Stimulated activated CD8-positive, alpha-beta memory T cell treated with anti-CD3 and anti-CD28 coated beads, Interleukin-7, amount 100 ng/mL, for 1 hour (primary cell): Measurements from ENCODE around the gene HES2.
"Not testable (repeated sequence)": the region's sequence is repeated elsewhere in the genome, so short reads cannot be mapped to it uniquely, and the experiment has no call there.

Source experiments
- DNase-seq, 2 donors: peaks; one replicate each; pipeline ENCODE4 v3.0.0-alpha.2; 2020; ENCODE audit warnings: low read depth in 2 of 2

The HES2 gene, protein sequence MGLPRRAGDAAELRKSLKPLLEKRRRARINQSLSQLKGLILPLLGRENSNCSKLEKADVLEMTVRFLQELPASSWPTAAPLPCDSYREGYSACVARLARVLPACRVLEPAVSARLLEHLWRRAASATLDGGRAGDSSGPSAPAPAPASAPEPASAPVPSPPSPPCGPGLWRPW

GRCh38 chr1:6419804-6420453 is at the start of gene HES2:
HES2 (minus strand) TSS chr1:6419919; CDS start chr1:6419820, 99 bp downstream.
- DNase-seq = no peak

DNA sequence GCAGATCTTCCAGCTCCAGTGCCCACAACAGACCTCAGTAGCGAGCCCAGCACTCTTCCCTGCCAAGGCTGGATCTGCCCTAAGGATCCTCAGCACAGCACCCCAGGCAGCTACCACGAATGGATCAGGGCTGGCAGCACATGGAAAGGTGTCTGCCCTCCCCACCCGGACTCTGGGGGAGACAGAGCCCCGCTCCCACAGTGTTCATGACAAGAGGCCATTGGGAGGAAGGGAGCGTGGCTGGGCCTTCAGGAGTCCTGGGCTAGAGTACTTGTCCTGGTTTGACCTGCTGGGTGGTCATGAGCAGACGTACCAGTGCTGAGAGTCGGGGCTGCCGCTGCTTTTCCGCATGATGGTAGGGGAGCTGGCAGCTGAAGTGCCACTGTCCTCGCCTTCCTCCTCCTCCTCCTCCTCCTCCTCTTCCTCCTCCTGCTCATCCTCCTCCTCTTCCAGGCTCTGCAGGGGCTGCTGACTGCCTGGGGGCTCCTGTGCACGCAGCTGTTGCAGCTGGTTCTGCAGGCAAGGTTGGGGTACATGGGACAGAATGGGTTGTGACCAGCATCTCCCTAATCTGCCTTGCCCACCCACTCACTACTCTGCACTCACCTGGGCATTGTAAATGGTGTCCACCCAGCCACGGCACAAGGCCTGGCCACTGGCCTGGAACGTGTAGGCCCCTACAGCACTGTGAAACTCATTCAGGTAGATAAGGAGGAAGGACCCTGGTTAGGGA is 49.2 kb upstream of the HES2 start:
- DNase-seq = no peak

DNA sequence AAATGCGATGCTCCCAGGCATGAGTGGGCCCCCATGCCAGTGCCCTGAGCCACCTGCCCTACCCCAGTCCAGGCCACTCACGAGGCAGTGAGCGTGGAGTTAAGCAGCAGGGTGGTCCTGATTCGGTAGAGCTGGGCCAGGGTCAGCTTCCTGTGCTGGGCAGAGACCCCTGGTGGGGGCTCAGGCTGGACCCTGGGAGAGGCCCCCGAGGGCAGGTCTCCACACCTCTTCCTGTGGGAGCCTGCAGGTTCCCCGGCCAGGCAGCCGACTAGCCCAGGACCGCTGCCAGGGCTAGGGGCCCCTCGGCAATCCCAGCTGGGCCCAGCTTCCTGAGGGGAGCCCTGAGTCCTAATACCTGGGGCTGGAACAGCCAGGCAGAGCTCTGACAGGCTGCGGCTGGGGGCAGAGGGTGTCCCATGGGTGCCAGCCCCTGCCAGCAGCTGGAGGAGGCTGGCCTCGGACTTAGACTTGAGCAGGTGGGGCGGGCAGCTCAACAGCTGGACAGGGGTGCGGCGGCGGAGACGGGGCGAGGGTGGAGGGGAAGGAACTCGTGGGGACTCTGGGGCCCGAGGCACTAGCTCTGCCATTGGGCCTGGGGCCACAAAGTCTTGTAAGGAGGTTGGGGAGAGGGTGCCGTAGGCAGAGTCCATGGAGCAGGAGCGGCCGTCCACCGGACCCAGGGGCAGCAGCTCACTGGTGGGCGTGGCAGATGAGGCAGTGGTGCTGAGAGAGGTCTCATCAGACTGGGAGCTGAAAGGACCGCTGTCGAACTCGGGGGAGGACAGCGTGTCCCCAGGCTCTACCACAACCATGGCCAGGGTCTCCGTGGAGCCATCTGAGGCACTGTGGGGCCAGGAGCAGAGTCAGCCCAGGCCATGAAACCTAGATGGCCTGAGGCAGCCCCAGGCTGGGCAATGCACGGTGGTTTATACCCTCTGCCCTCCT is 48.3 kb upstream of the HES2 start:
- DNase-seq = no peak

DNA sequence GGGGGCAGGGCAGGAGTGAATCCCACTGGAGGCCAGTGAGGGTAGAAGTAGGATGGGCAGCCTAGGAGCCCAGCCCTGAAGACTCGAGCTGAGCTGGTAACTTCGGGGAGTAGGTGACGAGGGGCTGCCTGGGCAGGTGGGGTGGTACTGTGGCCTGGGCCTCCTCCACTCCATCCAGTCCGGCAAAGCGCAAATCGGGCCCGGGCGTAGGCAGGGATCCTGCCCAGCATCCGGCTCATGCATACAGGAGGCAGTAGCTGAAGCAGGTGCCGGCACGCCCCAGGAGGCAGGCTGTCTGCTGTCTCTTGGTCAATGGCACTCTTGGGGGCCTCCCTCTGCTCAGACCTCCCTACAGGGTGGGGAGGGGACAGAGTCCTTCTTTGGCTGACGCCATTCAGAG is 47.5 kb upstream of the HES2 start:
- no peak for DNase-seq

DNA sequence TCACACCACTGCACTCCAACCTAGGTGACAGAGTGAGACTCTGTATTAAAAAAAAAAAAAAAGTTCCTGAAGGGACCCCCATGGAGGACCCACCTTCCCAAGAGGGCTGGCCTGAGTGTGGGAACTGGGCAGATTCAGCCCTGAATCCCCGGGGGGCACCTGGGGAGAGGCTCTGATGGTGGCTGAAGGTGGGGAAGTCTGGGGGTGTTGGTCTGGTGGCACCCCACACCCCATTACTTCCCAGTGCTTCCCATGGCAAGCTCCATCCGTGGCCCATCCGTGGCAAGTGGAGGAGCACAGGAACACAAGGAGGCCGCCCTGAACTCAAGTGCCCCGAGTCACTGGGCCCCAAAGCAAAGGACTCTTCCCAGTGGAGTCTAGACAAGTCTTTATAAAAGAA is 47.0 kb upstream of the HES2 start:
- no peak for DNase-seq

DNA sequence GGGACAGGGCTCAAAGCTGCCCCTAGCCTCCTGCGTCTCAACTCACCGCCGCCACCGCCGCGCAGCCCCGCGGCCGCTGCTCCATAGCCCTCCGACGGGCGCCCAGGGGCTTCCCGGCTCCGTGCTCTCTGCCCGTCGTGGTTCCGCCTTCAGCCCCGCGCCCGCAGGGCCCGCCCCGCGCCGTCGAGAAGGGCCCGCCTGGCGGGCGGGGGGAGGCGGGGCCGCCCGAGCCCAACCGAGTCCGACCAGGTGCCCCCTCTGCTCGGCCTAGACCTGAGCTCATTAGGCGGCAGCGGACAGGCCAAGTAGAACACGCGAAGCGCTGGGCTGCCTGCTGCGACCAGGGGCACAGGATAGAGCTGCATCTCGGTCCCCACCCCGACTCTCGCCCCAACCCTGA is 46.3 kb upstream of the HES2 start, which contains the start of gene TNFRSF25:
Gene TNFRSF25, minus strand, starts transcription at position 151 of the 400 bp plus-strand sequence. Its CDS starts 66 bp downstream, at position 85.
- peak in 1 of 2 donors; percentile 34 for DNase-seq

GRCh38 chr1:6465461-6466005 is 45.8 kb upstream of the HES2 start:
- no peak for DNase-seq

GRCh38 chr1:6464915-6465314 is 45.2 kb upstream of the HES2 start:
- DNase-seq = no peak

DNA sequence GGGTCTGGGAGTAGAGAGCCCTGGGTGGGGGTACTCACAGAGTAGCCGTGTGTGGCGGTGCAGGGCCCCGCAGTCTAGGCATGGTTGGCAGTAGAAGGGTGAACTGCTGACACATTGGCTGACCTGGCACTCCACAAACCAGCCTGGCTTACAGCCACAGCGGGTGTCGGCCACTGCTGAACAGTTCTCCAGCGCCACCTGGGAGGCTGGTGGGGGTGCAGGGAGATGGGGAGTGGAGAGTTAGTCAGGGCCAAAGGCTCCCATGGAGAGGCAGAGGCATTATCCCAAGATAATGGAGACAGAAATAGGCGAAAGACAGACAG is 44.8 kb upstream of the HES2 start:
- DNase-seq = no peak

DNA sequence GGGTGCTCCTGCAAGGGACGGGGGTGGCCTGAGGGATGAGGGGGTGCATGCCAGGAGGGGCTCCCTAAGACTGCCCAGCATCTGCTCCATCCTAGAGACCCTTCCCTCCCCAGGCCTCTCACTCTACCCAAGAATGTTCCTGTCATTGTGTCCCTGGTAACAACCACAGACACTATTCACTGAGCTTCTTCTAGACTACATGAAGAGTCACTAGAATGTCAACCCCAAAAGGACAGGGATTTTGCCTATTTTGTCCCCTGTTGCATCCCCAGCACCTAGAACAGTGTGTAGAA is 43.3 kb upstream of the HES2 start:
- no peak for DNase-seq

GRCh38 chr1:6462412-6463119 is 42.8 kb upstream of the HES2 start:
- DNase-seq = no peak

DNA sequence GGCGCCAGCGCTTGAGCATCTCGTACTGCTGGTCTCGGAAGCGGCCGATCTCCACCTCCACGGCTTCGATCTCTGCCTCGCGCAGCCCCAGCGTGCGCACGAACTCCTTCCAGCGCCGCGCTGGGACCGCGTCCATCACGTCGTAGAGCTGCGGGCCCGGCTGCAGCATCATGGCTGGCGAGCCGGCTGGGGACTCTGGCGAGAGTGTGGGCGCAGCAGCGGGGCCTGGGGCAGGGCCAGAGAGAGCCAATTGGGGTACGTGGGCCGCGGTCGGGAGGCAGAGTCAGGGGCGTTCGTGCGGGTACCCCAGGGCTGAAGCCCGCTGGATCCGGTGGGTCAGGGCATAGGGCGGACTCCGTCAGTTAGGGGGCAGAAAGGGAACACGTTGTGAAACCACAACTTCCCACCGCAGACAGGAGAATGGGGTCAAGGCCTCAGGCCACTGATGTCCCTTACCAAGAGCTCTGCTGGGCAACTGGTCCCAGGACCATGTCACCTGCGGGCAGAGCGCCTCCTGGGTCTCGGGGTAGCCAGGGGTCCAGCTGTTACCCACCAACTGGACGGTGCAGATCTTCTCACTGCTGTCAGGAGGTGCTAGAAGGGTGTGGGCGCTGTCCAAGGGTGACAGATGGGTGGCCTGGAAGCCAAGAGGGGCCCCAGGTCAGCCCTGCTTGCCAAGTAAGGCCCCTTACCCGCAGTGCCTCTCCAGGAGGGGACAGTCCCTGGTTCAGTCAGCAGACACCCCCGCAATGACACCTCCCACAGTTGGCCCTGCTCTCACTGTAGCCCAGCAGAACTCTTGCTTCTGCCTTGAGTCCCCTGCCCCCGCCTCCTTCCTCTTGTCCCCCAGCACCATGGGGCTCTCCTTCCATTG is 42.1 kb upstream of the HES2 start:
- DNase-seq = no peak

GRCh38 chr1:6461051-6461530 is 41.4 kb upstream of the HES2 start:
- no peak for DNase-seq

DNA sequence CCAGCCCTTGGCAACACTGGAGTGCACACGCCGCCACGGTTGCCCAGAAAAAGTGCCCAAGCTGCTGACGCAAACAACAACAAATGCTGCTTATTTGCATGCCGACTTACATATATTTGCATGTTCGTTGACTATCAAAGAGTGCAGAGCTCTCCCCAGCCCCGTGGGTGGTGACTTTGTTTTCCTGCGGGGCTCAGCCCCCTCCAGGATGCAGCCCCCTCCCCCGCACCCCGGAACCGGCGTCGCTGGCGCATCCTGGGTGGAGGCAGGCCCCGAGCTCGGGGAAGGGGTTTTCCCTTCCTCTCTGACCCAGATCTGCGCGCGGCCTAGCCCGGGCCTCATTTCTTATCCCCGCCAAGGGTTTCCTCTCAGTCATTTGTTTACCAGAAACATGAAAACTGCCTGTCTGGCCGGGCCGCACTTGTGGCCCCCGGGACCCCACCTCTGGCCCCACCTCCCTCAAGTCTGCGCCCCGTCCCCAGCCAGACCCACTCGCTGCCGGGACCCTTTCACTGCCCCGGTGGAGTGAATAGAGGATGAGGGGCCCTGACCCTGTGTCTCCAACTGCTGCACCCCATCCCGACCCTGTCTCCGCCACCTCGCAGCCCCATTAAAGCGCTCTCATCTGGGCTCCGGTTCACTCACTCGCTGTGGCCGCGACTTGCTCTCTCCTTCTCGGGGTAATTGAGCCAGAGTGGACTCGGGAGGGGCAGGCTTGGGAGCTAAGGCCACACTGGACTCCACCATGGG is 40.8 kb upstream of the HES2 start:
- peak; percentile 60 to 62 for DNase-seq

GRCh38 chr1:6459850-6460265 is 40.1 kb upstream of the HES2 start:
- no peak for DNase-seq

GRCh38 chr1:6456800-6457466 is 37.2 kb upstream of the HES2 start:
- DNase-seq = no peak

- DNase-seq = not testable (repeated sequence)
These were observed 36.2 kb upstream of the HES2 start for GRCh38 chr1:6455752-6456520.
